ENCODE results near the gene CYB5RL. TPM values are rescaled to one million over a fixed set of nuclear protein-coding genes. Genes with fewer than 3 reads are reported as not detected.
"Not testable (repeated sequence)": the region's sequence is repeated elsewhere in the genome, so short reads cannot be mapped to it uniquely, and the experiment has no call there.

CYB5RL gene
- total RNA-seq, 2 experiments from 2014 or later: 11.6 to 13.3 TPM

- POLR2A ChIA-PET: no interaction called here
- no peaks in the 10 kb centered on the region for H3K27me3 Mint-ChIP-seq
- peaks cover 20% of the 10 kb centered on the region for H3K4me1 Mint-ChIP-seq
- peaks cover 23% of the 10 kb centered on the region for H3K36me3 Mint-ChIP-seq
- no peak overlapping the region for H3K4me3 Mint-ChIP-seq
- H3K27ac Mint-ChIP-seq: no peak overlapping the region
- no peak for ATAC-seq (ENCODE audit: low read depth)
- no peaks in the 10 kb centered on the region for H3K9me3 Mint-ChIP-seq
- no peak for DNase-seq
These were observed 34.5 kb upstream of the CYB5RL start for GRCh38 chr1:54234284-54234683.

- ATAC-seq (ENCODE audit: low read depth); POLR2A ChIA-PET; H3K27me3 Mint-ChIP-seq; DNase-seq; H3K27ac Mint-ChIP-seq; H3K9me3 Mint-ChIP-seq; H3K4me3 Mint-ChIP-seq: not testable (repeated sequence)
- H3K36me3 Mint-ChIP-seq: peaks cover 20% of the 10 kb centered on the region
- H3K4me1 Mint-ChIP-seq: peaks cover 21% of the 10 kb centered on the region
These were observed 33.4 kb upstream of the CYB5RL start for GRCh38 chr1:54233196-54233595.

- DNase-seq: no peak
- H3K27ac Mint-ChIP-seq: peak overlapping the region; percentile 26
- peaks cover 13% of the 10 kb centered on the region for H3K36me3 Mint-ChIP-seq
- peaks cover 21% of the 10 kb centered on the region for H3K4me1 Mint-ChIP-seq
- no peak for ATAC-seq (ENCODE audit: low read depth)
- POLR2A ChIA-PET: interaction anchor here (1.4 kb wide), 1 partner anchor 30 kb away, joined by 3 read pairs; the partner anchor contains the start of genes CYB5RL and MRPL37
- no peaks in the 10 kb centered on the region for H3K27me3 Mint-ChIP-seq
- no peaks in the 10 kb centered on the region for H3K9me3 Mint-ChIP-seq
- H3K4me3 Mint-ChIP-seq: no peak overlapping the region
These were observed 30.9 kb upstream of the CYB5RL start for GRCh38 chr1:54230507-54231339.

GRCh38 chr1:54229281-54229891 is 29.6 kb upstream of the CYB5RL start:
- Mint-ChIP-seq H3K4me1 (peaks cover 18% of the 10 kb centered on the region), H3K9me3 (no peaks in the 10 kb centered on the region), H3K4me3 (peak overlapping the region; percentile 17), H3K27me3 (no peaks in the 10 kb centered on the region), H3K27ac (peak overlapping the region; percentile 53), H3K36me3 (peaks cover 11% of the 10 kb centered on the region)
- peak; percentile 41 for ATAC-seq (ENCODE audit: low read depth)
- DNase-seq: no peak
- POLR2A ChIA-PET: interaction anchor here (0.7 to 2.1 kb wide), 3 partner anchors 9 to 56 kb away, joined by 3 to 5 read pairs (median 3); partner anchors contain the start of genes CYB5RL and MRPL37

GRCh38 chr1:54228638-54229079 is 28.8 kb upstream of the CYB5RL start:
- POLR2A ChIA-PET: interaction anchor here (2.1 kb wide), 1 partner anchor 57 kb away, joined by 5 read pairs; no protein-coding TSS in a partner anchor
- Mint-ChIP-seq H3K27ac (peak overlapping the region; percentile 53), H3K36me3 (peaks cover 13% of the 10 kb centered on the region), H3K9me3 (no peaks in the 10 kb centered on the region), H3K4me1 (peaks cover 18% of the 10 kb centered on the region), H3K27me3 (no peaks in the 10 kb centered on the region), H3K4me3 (no peak overlapping the region)
- ATAC-seq (ENCODE audit: low read depth) (no peak), DNase-seq (no peak)

GRCh38 chr1:54227891-54228310 is 28.1 kb upstream of the CYB5RL start:
- DNase-seq (no peak), ATAC-seq (ENCODE audit: low read depth) (no peak)
- H3K9me3 Mint-ChIP-seq: no peaks in the 10 kb centered on the region
- H3K27ac Mint-ChIP-seq: no peak overlapping the region
- POLR2A ChIA-PET: no interaction called here
- H3K36me3 Mint-ChIP-seq: peaks cover 13% of the 10 kb centered on the region
- no peaks in the 10 kb centered on the region for H3K27me3 Mint-ChIP-seq
- no peak overlapping the region for H3K4me3 Mint-ChIP-seq
- peaks cover 18% of the 10 kb centered on the region for H3K4me1 Mint-ChIP-seq

- Mint-ChIP-seq H3K4me3 (no peak overlapping the region), H3K27me3 (no peaks in the 10 kb centered on the region), H3K9me3 (no peaks in the 10 kb centered on the region), H3K27ac (no peak overlapping the region), H3K4me1 (peaks cover 18% of the 10 kb centered on the region), H3K36me3 (peaks cover 13% of the 10 kb centered on the region)
- POLR2A ChIA-PET: interaction anchor here (1.5 kb wide), 1 partner anchor 62 kb away, joined by 3 read pairs; no protein-coding TSS in a partner anchor
- ATAC-seq (ENCODE audit: low read depth) (peak; percentile 10), DNase-seq (no peak)
These were observed 27.3 kb upstream of the CYB5RL start for GRCh38 chr1:54227091-54227602.

GRCh38 chr1:54225986-54226559 is 26.2 kb upstream of the CYB5RL start:
- H3K27ac Mint-ChIP-seq: no peak overlapping the region
- no peaks in the 10 kb centered on the region for H3K27me3 Mint-ChIP-seq
- peaks cover 15% of the 10 kb centered on the region for H3K4me1 Mint-ChIP-seq
- no peak overlapping the region for H3K4me3 Mint-ChIP-seq
- H3K36me3 Mint-ChIP-seq: peaks cover 9% of the 10 kb centered on the region
- DNase-seq (no peak), ATAC-seq (ENCODE audit: low read depth) (no peak)
- H3K9me3 Mint-ChIP-seq: no peaks in the 10 kb centered on the region
- POLR2A ChIA-PET: interaction anchor here (1.5 kb wide), 1 partner anchor 63 kb away, joined by 3 read pairs; no protein-coding TSS in a partner anchor

- no peaks in the 10 kb centered on the region for H3K27me3 Mint-ChIP-seq
- no peaks in the 10 kb centered on the region for H3K9me3 Mint-ChIP-seq
- POLR2A ChIA-PET: no interaction called here
- peaks cover 12% of the 10 kb centered on the region for H3K4me1 Mint-ChIP-seq
- no peak for ATAC-seq (ENCODE audit: low read depth)
- H3K36me3 Mint-ChIP-seq: peaks cover 9% of the 10 kb centered on the region
- H3K27ac Mint-ChIP-seq: no peak overlapping the region
- DNase-seq: no peak
- H3K4me3 Mint-ChIP-seq: no peak overlapping the region
These were observed 25.5 kb upstream of the CYB5RL start for GRCh38 chr1:54225378-54225777.

GRCh38 chr1:54224233-54224632 is 24.4 kb upstream of the CYB5RL start:
- Mint-ChIP-seq H3K4me1 (peaks cover 3% of the 10 kb centered on the region), H3K4me3 (no peak overlapping the region), H3K27ac (peak overlapping the region; percentile 54), H3K9me3 (no peaks in the 10 kb centered on the region), H3K36me3 (peaks cover 12% of the 10 kb centered on the region), H3K27me3 (no peaks in the 10 kb centered on the region)
- no peak for ATAC-seq (ENCODE audit: low read depth)
- DNase-seq: no peak
- POLR2A ChIA-PET: no interaction called here

GRCh38 chr1:54223441-54224202 is 23.8 kb upstream of the CYB5RL start:
- DNase-seq (no peak), ATAC-seq (ENCODE audit: low read depth) (no peak)
- peak overlapping the region; percentile 54 for H3K27ac Mint-ChIP-seq
- POLR2A ChIA-PET: no interaction called here
- H3K9me3 Mint-ChIP-seq: no peaks in the 10 kb centered on the region
- H3K27me3 Mint-ChIP-seq: no peaks in the 10 kb centered on the region
- H3K36me3 Mint-ChIP-seq: peaks cover 15% of the 10 kb centered on the region
- H3K4me3 Mint-ChIP-seq: no peak overlapping the region
- no peaks in the 10 kb centered on the region for H3K4me1 Mint-ChIP-seq

- no peaks in the 10 kb centered on the region for H3K4me1 Mint-ChIP-seq
- no peaks in the 10 kb centered on the region for H3K9me3 Mint-ChIP-seq
- POLR2A ChIA-PET: no interaction called here
- DNase-seq (no peak), ATAC-seq (ENCODE audit: low read depth) (no peak)
- H3K36me3 Mint-ChIP-seq: peaks cover 20% of the 10 kb centered on the region
- no peak overlapping the region for H3K4me3 Mint-ChIP-seq
- H3K27me3 Mint-ChIP-seq: no peaks in the 10 kb centered on the region
- peak overlapping the region; percentile 68 for H3K27ac Mint-ChIP-seq
These were observed 22.9 kb upstream of the CYB5RL start for GRCh38 chr1:54222711-54223110.

Data from activated naive CD8-positive, alpha-beta T cell treated with anti-CD3 and anti-CD28 coated beads, Interleukin-2, amount 10 ng/mL, durations not matched to agents 7 days and 5 days (primary cell).